ENCODE results near the gene ADAMTSL1. TPM values are rescaled to one million over a fixed set of nuclear protein-coding genes. Genes with fewer than 3 reads are reported as not detected.

Gene ADAMTSL1
- total RNA-seq, 2 experiments from 2014 or later, result not detected

- no peaks in the 10 kb centered on the region for H3K27me3 Mint-ChIP-seq
- no peak for ATAC-seq (ENCODE audit: low read depth)
- H3K27ac Mint-ChIP-seq, result no peak overlapping the region
- H3K36me3 Mint-ChIP-seq, result no peaks in the 10 kb centered on the region
- no peaks in the 10 kb centered on the region for H3K9me3 Mint-ChIP-seq
- POLR2A ChIA-PET, result no interaction called here
- no peak for DNase-seq
- H3K4me1 Mint-ChIP-seq, result no peaks in the 10 kb centered on the region
- no peak overlapping the region for H3K4me3 Mint-ChIP-seq
Measured at GRCh38 chr9:18689921-18690320, 216.0 kb downstream of the ADAMTSL1 start.

GRCh38 chr9:18692268-18692667 lies 218.3 kb downstream of the ADAMTSL1 start:
- no peaks in the 10 kb centered on the region for H3K27me3 Mint-ChIP-seq
- ATAC-seq (ENCODE audit: low read depth), result no peak

GRCh38 chr9:18692962-18693361 lies 219.0 kb downstream of the ADAMTSL1 start:
- no peaks in the 10 kb centered on the region for H3K4me1 Mint-ChIP-seq
- peaks cover 6% of the 10 kb centered on the region for H3K9me3 Mint-ChIP-seq
- no peaks in the 10 kb centered on the region for H3K27me3 Mint-ChIP-seq
- no peak overlapping the region for H3K27ac Mint-ChIP-seq
- no peaks in the 10 kb centered on the region for H3K36me3 Mint-ChIP-seq
- POLR2A ChIA-PET, result interaction anchor here (0.6 kb wide), 1 partner anchor 490 kb away, joined by 5 read pairs; no protein-coding TSS in a partner anchor
- no peak overlapping the region for H3K4me3 Mint-ChIP-seq
- DNase-seq, result no peak
- ATAC-seq (ENCODE audit: low read depth), result no peak

More at GRCh38 chr9:18692268-18692667, 218.3 kb downstream of the ADAMTSL1 start:
- Mint-ChIP-seq H3K4me1 (no peaks in the 10 kb centered on the region), H3K4me3 (no peak overlapping the region), H3K9me3 (peaks cover 6% of the 10 kb centered on the region), H3K27ac (no peak overlapping the region), H3K36me3 (no peaks in the 10 kb centered on the region)
- POLR2A ChIA-PET, result no interaction called here
- no peak for DNase-seq

GRCh38 chr9:18694959-18695668 lies 221.2 kb downstream of the ADAMTSL1 start:
- Mint-ChIP-seq H3K4me3 (no peak overlapping the region), H3K4me1 (no peaks in the 10 kb centered on the region), H3K36me3 (no peaks in the 10 kb centered on the region), H3K27me3 (peaks cover 2% of the 10 kb centered on the region), H3K27ac (no peak overlapping the region), H3K9me3 (peaks cover 6% of the 10 kb centered on the region)
- DNase-seq (no peak), ATAC-seq (ENCODE audit: low read depth) (no peak)
- POLR2A ChIA-PET, result no interaction called here

- ATAC-seq (ENCODE audit: low read depth), result no peak
- H3K27me3 Mint-ChIP-seq, result peaks cover 2% of the 10 kb centered on the region
- no peaks in the 10 kb centered on the region for H3K4me1 Mint-ChIP-seq
- H3K36me3 Mint-ChIP-seq, result no peaks in the 10 kb centered on the region
- H3K9me3 Mint-ChIP-seq, result peaks cover 6% of the 10 kb centered on the region
- no peak overlapping the region for H3K27ac Mint-ChIP-seq
- no peak for DNase-seq
- POLR2A ChIA-PET, result no interaction called here
- no peak overlapping the region for H3K4me3 Mint-ChIP-seq
Measured at GRCh38 chr9:18698992-18699391, 225.0 kb downstream of the ADAMTSL1 start.

GRCh38 chr9:18699764-18700163 lies 225.8 kb downstream of the ADAMTSL1 start:
- ATAC-seq (ENCODE audit: low read depth) (no peak), DNase-seq (no peak)
- H3K4me1 Mint-ChIP-seq, result no peaks in the 10 kb centered on the region
- POLR2A ChIA-PET, result no interaction called here
- peaks cover 2% of the 10 kb centered on the region for H3K27me3 Mint-ChIP-seq
- no peaks in the 10 kb centered on the region for H3K36me3 Mint-ChIP-seq
- peaks cover 6% of the 10 kb centered on the region for H3K9me3 Mint-ChIP-seq
- H3K4me3 Mint-ChIP-seq, result no peak overlapping the region
- no peak overlapping the region for H3K27ac Mint-ChIP-seq

GRCh38 chr9:18700714-18701113 lies 226.8 kb downstream of the ADAMTSL1 start:
- Mint-ChIP-seq H3K27me3 (peaks cover 2% of the 10 kb centered on the region), H3K9me3 (peaks cover under 1% of the 10 kb centered on the region), H3K27ac (no peak overlapping the region), H3K4me1 (no peaks in the 10 kb centered on the region), H3K4me3 (no peak overlapping the region), H3K36me3 (no peaks in the 10 kb centered on the region)
- POLR2A ChIA-PET, result no interaction called here
- no peak for DNase-seq
- ATAC-seq (ENCODE audit: low read depth), result no peak

- H3K4me3 Mint-ChIP-seq, result no peak overlapping the region
- H3K4me1 Mint-ChIP-seq, result no peaks in the 10 kb centered on the region
- DNase-seq (no peak), ATAC-seq (ENCODE audit: low read depth) (no peak)
- H3K9me3 Mint-ChIP-seq, result no peaks in the 10 kb centered on the region
- H3K36me3 Mint-ChIP-seq, result no peaks in the 10 kb centered on the region
- POLR2A ChIA-PET, result no interaction called here
- H3K27me3 Mint-ChIP-seq, result peaks cover 2% of the 10 kb centered on the region
- no peak overlapping the region for H3K27ac Mint-ChIP-seq
Measured at GRCh38 chr9:18703151-18703900, 229.4 kb downstream of the ADAMTSL1 start.

GRCh38 chr9:18703901-18704379 lies 230.0 kb downstream of the ADAMTSL1 start:
- H3K36me3 Mint-ChIP-seq, result no peaks in the 10 kb centered on the region
- no peak overlapping the region for H3K27ac Mint-ChIP-seq
- ATAC-seq (ENCODE audit: low read depth), result no peak

GRCh38 chr9:18705796-18706392 lies 231.9 kb downstream of the ADAMTSL1 start:
- ATAC-seq (ENCODE audit: low read depth), result no peak
- H3K27me3 Mint-ChIP-seq, result no peaks in the 10 kb centered on the region
- peaks cover 1% of the 10 kb centered on the region for H3K9me3 Mint-ChIP-seq
- no peak overlapping the region for H3K4me3 Mint-ChIP-seq
- no peaks in the 10 kb centered on the region for H3K4me1 Mint-ChIP-seq
- POLR2A ChIA-PET, result no interaction called here
- no peak overlapping the region for H3K27ac Mint-ChIP-seq
- no peak for DNase-seq
- H3K36me3 Mint-ChIP-seq, result no peaks in the 10 kb centered on the region

More at GRCh38 chr9:18703901-18704379, 230.0 kb downstream of the ADAMTSL1 start:
- DNase-seq, result no peak
- no peaks in the 10 kb centered on the region for H3K9me3 Mint-ChIP-seq
- POLR2A ChIA-PET, result no interaction called here
- no peaks in the 10 kb centered on the region for H3K4me1 Mint-ChIP-seq
- H3K27me3 Mint-ChIP-seq, result peaks cover under 1% of the 10 kb centered on the region
- no peak overlapping the region for H3K4me3 Mint-ChIP-seq

- DNase-seq, result no peak
- Mint-ChIP-seq H3K4me3 (no peak overlapping the region), H3K27me3 (no peaks in the 10 kb centered on the region), H3K27ac (no peak overlapping the region), H3K9me3 (peaks cover 1% of the 10 kb centered on the region), H3K36me3 (no peaks in the 10 kb centered on the region), H3K4me1 (no peaks in the 10 kb centered on the region)
- POLR2A ChIA-PET, result no interaction called here
- no peak for ATAC-seq (ENCODE audit: low read depth)
Measured at GRCh38 chr9:18706648-18707047, 232.7 kb downstream of the ADAMTSL1 start.

GRCh38 chr9:18707061-18707461 lies 233.1 kb downstream of the ADAMTSL1 start:
- DNase-seq (no peak), ATAC-seq (ENCODE audit: low read depth) (no peak)
- POLR2A ChIA-PET, result no interaction called here
- Mint-ChIP-seq H3K4me3 (no peak overlapping the region), H3K27ac (no peak overlapping the region), H3K9me3 (peaks cover 1% of the 10 kb centered on the region), H3K4me1 (no peaks in the 10 kb centered on the region), H3K27me3 (no peaks in the 10 kb centered on the region), H3K36me3 (no peaks in the 10 kb centered on the region)

- ATAC-seq (ENCODE audit: low read depth) (no peak), DNase-seq (no peak)
- no peak overlapping the region for H3K27ac Mint-ChIP-seq
- POLR2A ChIA-PET, result no interaction called here
- H3K27me3 Mint-ChIP-seq, result no peaks in the 10 kb centered on the region
- H3K4me3 Mint-ChIP-seq, result no peak overlapping the region
- no peaks in the 10 kb centered on the region for H3K36me3 Mint-ChIP-seq
- H3K9me3 Mint-ChIP-seq, result peaks cover 1% of the 10 kb centered on the region
- no peaks in the 10 kb centered on the region for H3K4me1 Mint-ChIP-seq
Measured at GRCh38 chr9:18707489-18708205, 233.7 kb downstream of the ADAMTSL1 start.

Data from activated naive CD8-positive, alpha-beta T cell treated with anti-CD3 and anti-CD28 coated beads, Interleukin-2, amount 10 ng/mL, durations not matched to agents 7 days and 5 days (primary cell).